Psoas muscle (tissue), 8 donors: Measurements from ENCODE around the gene HOXD4. TPM values are rescaled to one million over a fixed set of nuclear protein-coding genes. Genes with fewer than 3 reads are reported as not detected.

Source experiments
- ATAC-seq, 4 donors: fragments of 200-7000 bp; cut with Tn5 transposase; one replicate each; pipeline ENCODE4 v1.9.1; 2020; ENCODE audit warnings: moderate library complexity in 3 of 4, mild to moderate bottlenecking in 2 of 4
- DNase-seq, 2 donors: peaks; one replicate each; pipeline ENCODE4 v3.0.0-alpha.2; 2020
- H3K27ac ChIP-seq: fragments of 200-600 bp; one replicate; pipeline ENCODE4 v1.8.0; 2022
- H3K27me3 ChIP-seq, 3 donors: fragments of 200-600 bp in 1 of 3; one replicate each; pipeline versions ENCODE4 v1.6.1 to v1.8.0; 2013 to 2022; ENCODE audit warnings: low read length in 2 of 3, mild to moderate bottlenecking in 2 of 3, moderate library complexity in 1 of 3; ENCODE audit not compliant: insufficient read depth in 3 of 3
- H3K36me3 ChIP-seq, 2 donors: fragments of 200-600 bp in 1 of 2; one replicate each; pipeline versions ENCODE4 v1.6.1 to v1.8.0; 2013 to 2022; ENCODE audit warnings: low read depth in 1 of 2, mild to moderate bottlenecking in 1 of 2, moderate library complexity in 1 of 2; ENCODE audit not compliant: insufficient read depth in 1 of 2
- H3K4me1 ChIP-seq: fragments of 200-600 bp; one replicate; pipeline ENCODE4 v1.8.0; 2022
- H3K4me3 ChIP-seq: fragments of 200-600 bp; one replicate; pipeline ENCODE4 v1.8.0; 2022; ENCODE audit warnings: mild to moderate bottlenecking
- H3K9me3 ChIP-seq: fragments of 200-600 bp; one replicate; pipeline ENCODE4 v1.8.0; 2022
- WGBS, 3 donors: extraction: QIAGEN DNeasy Blood & Tissue Kit; methylation state at CpG; one replicate each; pipeline versions ENCODE4 v1.1.6 to v1.1.7; 2013; 5-methylcytosine and 5-hydroxymethylcytosine counted together
- intact Hi-C, 2 donors: fragments of 100-400 bp; cut with DNase I; formaldehyde crosslinking; loops; one replicate each; pipeline versions ENCODE4 v1.11.0 to v1.14.2; 2022
- polyA plus RNA-seq, 3 donors: library from polyadenylated mRNA; stranded (reverse); fragments of 200-250 nt; gene quantifications; one replicate each; pipeline ENCODE4 v1.2.3, GENCODE V29; 2013
- total RNA-seq, 4 donors: library from RNA; stranded (reverse); fragmentation: NEBNext Ultra II Directional in 2 of 4; extraction: Animal tissue kit (Norgen Biotek cat#: 25700) in 2 of 4; gene quantifications; one replicate each; pipeline versions ENCODE4 v1.2.1 to v1.2.4, GENCODE V29; 2021 to 2023
- TF ChIP-seq, protein P1 (sequence below): fragments of 200-600 bp; IDR thresholded peaks from one replicate; pipeline ENCODE4 v1.8.0; 2022; ENCODE audit warnings: antibody characterized with exemption
- donor health status: healthy with polysubstance abuse.
- donor health status: DM: no; HTN: no; CAD: no; lungs with moderate emphysema.
- donor health status: Bipolar disorder and iron deficiency.
- donor health status: healthy.
- donor health status: DM: yes; HTN: yes; CAD: no.
- donor health status: DM: no; HTN: no; CAD: no.
- donor health status: DM: no; HTN: no; CAD: no.
- donor health status: DM: yes; HTN: yes; CAD: no.

The HOXD4 gene
- total and polyA plus RNA-seq, 7 donors, result 0.26 to 4.1 (median 1.2) TPM

GRCh38 chr2:176110415-176111308, 40.7 kb upstream of the HOXD4 start:
- intact Hi-C loops, result loop anchor here in 1 of 2 donors (5.0 kb wide), 1 partner anchor 33 kb away; no protein-coding TSS in a partner anchor
- TF ChIP-seq, protein P1, sequence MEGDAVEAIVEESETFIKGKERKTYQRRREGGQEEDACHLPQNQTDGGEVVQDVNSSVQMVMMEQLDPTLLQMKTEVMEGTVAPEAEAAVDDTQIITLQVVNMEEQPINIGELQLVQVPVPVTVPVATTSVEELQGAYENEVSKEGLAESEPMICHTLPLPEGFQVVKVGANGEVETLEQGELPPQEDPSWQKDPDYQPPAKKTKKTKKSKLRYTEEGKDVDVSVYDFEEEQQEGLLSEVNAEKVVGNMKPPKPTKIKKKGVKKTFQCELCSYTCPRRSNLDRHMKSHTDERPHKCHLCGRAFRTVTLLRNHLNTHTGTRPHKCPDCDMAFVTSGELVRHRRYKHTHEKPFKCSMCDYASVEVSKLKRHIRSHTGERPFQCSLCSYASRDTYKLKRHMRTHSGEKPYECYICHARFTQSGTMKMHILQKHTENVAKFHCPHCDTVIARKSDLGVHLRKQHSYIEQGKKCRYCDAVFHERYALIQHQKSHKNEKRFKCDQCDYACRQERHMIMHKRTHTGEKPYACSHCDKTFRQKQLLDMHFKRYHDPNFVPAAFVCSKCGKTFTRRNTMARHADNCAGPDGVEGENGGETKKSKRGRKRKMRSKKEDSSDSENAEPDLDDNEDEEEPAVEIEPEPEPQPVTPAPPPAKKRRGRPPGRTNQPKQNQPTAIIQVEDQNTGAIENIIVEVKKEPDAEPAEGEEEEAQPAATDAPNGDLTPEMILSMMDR, result no peak
- Histone ChIP-seq H3K4me1 (peaks cover 4% of the 10 kb centered on the region), H3K36me3 (no peaks in the 10 kb centered on the region), H3K27ac (no peak overlapping the region), H3K4me3 (no peak overlapping the region), H3K27me3 (peaks cover 2 to 99% (median 64%) of the 10 kb centered on the region in 3 donors), H3K9me3 (no peaks in the 10 kb centered on the region)
- DNase-seq (no peak), ATAC-seq (no peak)
- WGBS, 3 donors, result 31 to 32% (median 32%) methylated on average over 7 of the region's 7 CpGs

DNA sequence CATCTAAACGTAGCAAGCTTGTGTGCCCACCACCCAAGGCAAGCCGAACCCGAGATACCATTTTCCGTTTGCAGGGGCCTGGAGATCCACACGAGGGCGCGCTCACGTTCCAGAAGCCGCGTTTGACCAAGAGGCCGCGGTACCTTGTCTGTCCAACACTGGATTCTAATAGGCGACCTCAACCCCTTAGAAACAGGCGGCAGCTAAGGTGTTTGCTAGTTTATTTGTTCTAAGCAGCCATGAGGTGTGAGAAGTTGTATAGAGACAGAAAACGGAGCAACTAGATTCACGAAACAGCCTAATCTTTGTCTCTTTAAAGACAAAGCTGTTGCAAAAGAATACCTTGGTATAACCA, 40.1 kb upstream of the HOXD4 start:
- no peak overlapping the region for H3K4me3 ChIP-seq
- H3K4me1 ChIP-seq, result peaks cover 5% of the 10 kb centered on the region
- no peaks in the 10 kb centered on the region for H3K9me3 ChIP-seq
- intact Hi-C loops, result loop anchor here in 1 of 2 donors (5.0 kb wide), 1 partner anchor 34 kb away; no protein-coding TSS in a partner anchor
- H3K27ac ChIP-seq, result no peak overlapping the region
- DNase-seq (no peak), ATAC-seq (peak in 3 of 4 donors; percentile 36 to 54 (median 43))
- WGBS, 3 donors, result 4% methylated on average over 16 of the region's 16 CpGs
- no peaks in the 10 kb centered on the region for H3K36me3 ChIP-seq
- peaks cover 2 to 99% (median 64%) of the 10 kb centered on the region in 3 donors for H3K27me3 ChIP-seq
- TF ChIP-seq, protein P1, result peak; percentile 60

GRCh38 chr2:176111846-176112374, 39.4 kb upstream of the HOXD4 start:
- TF ChIP-seq, protein P1, result no peak
- H3K27ac ChIP-seq, result no peak overlapping the region
- peaks cover 6% of the 10 kb centered on the region for H3K4me1 ChIP-seq
- no peaks in the 10 kb centered on the region for H3K9me3 ChIP-seq
- WGBS, 3 donors, result 10 to 13% (median 12%) methylated on average over 29 of the region's 29 CpGs
- ATAC-seq (no peak), DNase-seq (no peak)
- H3K4me3 ChIP-seq, result no peak overlapping the region
- H3K27me3 ChIP-seq, result peaks cover 4 to 99% (median 66%) of the 10 kb centered on the region in 3 donors
- no peaks in the 10 kb centered on the region for H3K36me3 ChIP-seq
- intact Hi-C loops, result loop anchor here in 1 of 2 donors (5.0 kb wide), 1 partner anchor 35 kb away; no protein-coding TSS in a partner anchor

DNA sequence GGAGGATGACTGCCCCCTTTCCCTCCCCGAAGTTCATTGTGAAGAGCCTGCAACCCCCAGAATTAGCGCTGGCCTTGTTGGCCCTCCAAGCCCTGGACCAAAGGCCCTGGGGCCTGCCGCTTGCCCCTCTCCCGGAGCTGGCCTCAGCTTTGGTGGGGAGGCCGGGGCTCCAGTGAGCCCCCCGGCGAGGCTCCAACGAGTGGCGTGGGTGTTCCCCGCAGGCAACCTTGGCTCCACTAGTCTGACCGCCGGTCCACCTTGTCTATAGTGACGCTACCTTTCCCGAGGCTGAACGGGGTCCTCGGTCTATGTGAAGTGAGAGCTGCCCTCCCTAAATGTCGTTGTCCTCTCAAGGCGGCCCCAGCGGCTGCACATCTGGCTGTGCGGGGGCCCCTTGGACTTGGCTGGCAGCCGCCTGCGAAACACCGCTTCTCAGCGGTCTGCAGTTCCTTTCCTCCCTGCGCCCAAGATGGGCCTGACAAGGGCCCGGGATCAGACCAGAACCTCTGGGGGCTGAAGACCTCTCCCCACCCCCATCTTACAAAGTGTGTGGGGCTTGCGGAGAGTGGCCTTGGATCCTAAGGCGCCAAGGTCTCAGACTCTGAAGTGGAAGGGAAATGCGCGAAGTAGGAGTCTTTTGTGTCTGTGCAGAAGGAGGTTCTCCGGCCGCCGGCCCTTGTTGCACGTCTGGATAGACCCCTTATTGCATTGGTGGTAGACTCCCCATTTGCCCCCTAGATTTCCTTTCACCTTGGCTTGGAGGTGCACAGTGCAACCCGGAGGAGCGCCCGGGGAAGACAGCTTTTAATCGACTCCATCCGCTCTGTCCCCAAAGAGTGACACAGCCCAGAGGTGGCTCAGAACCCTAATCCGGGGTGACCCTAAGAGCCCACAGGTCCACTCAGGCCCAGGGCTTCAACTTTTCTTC, 38.7 kb upstream of the HOXD4 start:
- DNase-seq, result no peak
- Histone ChIP-seq H3K4me3 (no peak overlapping the region), H3K27me3 (peaks cover 4 to 100% (median 68%) of the 10 kb centered on the region in 3 donors), H3K4me1 (peaks cover 2% of the 10 kb centered on the region), H3K36me3 (no peaks in the 10 kb centered on the region), H3K27ac (no peak overlapping the region), H3K9me3 (no peaks in the 10 kb centered on the region)
- 29 to 30% (median 29%) methylated on average over 39 to 40 of the region's 40 CpGs for WGBS, 3 donors
- TF ChIP-seq, protein P1, result no peak
- intact Hi-C loops, result loop anchor here in 1 of 2 donors (5.0 kb wide), 1 partner anchor 35 kb away; no protein-coding TSS in a partner anchor
- ATAC-seq, result no peak
